Activated CD4-positive, alpha-beta T cell treated with anti-CD3 and anti-CD28 coated beads for 48 hours (primary cell): ENCODE data around the gene MOAP1.
"Not testable (repeated sequence)": the region's sequence is repeated elsewhere in the genome, so short reads cannot be mapped to it uniquely, and the experiment has no call there.

Source experiments
- DNase-seq: peaks from one replicate; pipeline ENCODE4 v3.0.0-alpha.2; 2020

The MOAP1 gene

DNA sequence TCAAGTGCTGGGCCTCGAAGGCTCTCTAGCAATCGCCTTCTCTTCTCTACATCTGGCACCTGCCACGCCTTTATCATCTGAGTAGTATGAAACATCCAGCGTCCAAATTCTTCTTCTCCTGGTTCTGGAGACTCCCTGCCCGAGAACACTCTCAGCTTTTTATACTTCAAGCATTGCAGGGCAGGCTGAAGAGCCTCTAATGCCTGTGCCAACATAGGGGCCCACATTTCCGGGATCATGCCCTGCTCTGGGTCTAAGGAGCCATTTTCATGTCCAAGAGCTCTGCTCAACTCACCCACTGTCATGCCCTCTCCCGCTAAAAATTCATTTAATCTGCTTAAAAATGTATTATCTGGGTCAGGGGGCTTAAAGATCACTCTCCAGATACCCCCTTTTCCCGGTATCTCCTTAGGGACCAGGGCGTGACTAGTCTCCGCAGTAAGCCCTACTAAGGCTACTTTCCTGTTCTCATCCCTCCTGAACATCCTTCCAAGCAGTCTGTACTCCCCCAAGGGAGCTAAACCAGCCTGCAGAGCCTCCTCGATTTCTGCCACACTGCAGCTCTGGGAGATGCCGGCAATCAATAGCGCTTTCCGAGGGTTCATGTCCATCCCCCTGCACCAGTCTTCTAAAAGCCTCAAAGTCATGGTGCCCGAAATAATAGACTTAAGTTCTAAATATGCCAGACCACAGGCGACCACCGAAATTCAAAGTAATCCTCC is 940 bp downstream of the MOAP1 start:
- DNase-seq: no peak

DNA sequence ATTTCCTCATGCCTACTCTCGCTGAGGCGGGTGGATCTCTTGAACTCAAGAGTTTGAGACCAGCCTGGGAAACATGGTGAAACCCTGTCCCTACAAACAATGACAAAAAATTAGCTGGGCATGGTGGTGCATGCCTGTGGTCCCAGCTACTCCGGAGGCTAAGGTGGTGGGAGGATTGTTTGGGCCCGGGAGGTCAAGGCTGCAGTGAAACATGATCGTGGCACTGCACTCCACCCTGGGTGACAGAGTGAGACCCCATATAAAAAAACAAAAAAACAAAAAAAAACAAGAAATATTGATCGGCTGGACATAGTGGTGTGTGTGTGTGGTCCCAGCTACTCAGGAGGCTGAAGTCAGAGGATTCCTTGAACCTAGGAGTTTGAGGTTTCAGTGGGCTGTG is 9.2 kb downstream of the MOAP1 start:
- no peak for DNase-seq

DNA sequence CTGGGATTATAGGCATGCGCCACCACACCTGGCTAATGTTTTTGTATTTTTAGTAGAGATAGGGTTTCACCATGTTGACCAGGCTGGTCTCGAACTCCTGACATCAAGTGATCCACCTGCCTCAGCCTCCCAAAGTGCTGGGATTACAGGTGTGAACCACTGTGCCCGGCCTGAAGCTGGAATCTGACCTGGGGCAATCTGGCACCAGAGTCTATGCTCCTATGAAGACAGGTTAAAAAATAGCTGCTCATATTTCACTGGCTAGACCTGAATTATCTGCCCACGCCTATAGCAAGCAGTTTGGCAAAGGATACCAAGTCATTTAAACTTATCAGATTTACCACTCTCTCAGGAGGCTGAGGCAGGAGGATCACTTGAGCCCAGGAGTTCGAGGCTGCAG is 10.0 kb downstream of the MOAP1 start:
- DNase-seq: not testable (repeated sequence)

DNA sequence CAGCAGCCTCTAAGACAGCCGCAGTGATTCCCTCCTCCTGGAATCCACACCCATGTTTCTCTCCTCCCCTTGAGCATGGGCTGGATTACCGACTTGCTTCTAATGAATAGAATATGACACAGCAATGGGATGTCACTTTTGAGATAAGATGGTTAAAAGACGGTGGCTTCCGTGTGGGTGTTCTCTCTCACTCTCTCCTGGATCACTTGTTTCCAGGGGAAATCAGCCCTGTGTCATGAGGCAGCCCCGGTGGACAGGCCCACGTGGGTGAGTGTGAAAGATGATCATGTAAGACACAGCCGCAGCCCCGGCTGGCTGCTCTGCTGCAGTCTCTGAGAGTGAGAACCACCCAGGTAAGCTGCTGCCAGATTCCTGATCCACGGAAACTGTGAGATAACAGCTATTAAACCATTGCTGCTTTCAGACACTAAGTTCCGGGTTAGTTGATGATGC is 10.7 kb downstream of the MOAP1 start:
- DNase-seq: peak; percentile 18

DNA sequence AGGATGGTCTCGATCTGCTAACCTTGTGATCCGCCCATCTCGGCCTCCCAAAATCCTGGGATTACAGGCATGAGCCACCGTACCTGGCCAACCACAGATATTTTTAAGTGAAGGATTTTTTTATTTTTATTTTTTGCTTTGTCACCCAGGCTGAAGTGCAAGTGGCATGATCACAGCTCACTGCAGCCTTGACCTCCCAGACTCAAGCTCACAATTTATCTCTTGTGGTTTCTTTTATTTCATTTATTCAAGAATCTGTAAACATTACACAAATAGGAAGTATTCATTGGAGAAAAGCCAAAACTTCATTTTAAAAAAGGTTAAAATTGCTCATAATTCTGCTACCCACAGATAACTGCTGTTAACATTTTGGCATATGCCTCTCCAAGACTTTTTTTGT is 13.3 kb downstream of the MOAP1 start:
- DNase-seq: no peak

DNA sequence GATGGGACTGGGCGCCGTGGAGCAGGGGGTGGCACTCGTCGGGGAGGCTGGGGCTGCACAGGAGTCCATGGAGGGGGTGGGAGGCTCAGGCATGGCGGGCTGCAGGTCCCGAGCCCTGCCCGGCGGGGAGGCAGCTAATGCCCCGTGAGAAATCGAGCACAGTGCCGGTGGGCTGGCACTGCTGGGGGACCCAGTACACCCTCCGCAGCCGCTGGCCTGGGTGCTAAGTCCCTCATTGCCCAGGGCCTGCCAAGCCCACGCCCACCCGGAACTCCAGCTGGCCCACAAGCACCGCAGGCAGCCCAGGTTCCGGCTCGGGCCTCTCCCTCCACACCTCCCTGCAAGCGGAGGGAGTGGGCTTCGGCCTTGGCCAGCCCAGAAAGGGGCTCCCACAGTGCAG is 14.6 kb downstream of the MOAP1 start:
- DNase-seq: not testable (repeated sequence)

DNA sequence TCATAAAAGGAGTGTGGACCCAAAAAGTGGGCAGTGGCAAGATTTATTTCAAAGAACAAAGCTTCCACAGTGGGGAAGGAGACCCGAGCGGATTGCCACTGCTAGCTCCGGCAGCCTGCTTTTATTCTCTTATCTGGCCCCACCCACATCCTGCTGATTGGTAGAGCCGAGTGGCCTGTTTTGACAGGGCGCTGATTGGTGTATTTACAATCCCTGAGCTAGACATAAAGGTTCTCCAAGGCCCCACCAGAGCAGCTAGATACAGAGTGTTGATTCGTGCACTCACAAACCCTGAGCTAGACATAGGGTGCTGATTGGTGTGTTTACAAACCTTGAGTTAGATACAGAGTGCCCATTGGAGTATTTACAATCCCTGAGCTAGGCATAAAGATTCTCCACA is 15.1 kb downstream of the MOAP1 start:
- not testable (repeated sequence) for DNase-seq

DNA sequence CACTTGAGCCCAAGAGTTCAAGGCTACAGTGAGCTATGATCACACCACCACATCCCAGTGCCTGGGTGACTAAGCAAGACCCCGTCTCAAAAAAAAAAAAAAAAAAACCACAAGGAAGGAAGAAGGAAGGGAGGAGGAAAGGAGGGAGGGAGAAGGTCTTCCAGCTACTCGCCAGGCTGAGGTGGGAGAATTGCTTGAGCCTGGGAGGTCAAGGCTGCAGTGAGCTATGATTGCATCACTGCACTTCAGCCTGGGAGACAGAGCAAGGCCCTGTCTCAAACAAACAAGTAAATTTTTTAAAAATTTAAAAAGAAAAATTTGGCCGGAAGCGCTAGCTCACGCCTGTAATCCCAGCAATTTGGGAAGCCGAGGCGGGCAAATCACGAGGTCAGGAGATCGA is 16.1 kb downstream of the MOAP1 start:
- not testable (repeated sequence) for DNase-seq

DNA sequence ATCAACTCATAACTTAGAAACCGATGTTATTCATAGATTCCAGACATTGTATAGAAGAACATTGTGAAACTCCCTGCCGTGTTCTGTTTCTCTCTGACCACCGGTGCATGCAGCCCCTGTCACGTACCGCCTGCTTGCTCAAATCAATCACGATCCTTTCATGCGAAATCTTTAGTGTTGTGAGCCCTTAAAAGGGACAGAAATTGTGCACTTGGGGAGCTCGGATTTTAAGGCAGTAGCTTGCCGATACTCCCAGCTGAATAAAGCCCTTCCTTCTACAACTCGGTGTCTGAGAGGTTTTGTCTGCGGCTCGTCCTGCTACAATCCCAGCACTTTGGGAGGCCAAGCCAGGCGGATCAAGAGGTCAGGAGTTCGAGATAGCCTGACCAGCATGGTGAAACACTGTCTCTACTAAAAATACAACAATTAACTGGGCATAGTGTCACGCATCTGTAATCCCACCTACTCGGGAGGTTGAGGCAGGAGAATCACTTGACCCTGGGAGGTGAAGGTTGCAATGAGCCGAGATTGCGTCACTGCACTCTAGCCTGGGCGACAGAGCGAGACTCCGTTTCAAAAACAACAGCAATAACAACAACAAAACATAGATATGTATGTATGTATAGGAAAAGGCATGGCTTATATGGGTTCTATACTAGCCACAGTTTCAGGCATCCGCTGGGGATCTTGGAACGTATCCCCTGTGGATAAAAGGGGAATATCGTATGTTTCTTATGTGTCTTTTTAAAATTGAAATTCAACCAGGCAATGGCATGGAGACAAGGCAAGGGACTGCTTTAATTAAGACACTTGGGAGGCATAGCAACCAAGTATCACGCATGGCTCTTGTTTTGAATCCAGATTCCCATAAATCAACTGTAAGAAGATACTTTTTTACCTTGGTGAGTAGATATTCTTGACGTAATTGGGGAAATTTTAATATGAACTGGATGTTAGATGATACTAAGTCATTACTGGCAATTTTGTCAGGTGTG is 19.1 kb downstream of the MOAP1 start:
- not testable (repeated sequence) for DNase-seq

DNA sequence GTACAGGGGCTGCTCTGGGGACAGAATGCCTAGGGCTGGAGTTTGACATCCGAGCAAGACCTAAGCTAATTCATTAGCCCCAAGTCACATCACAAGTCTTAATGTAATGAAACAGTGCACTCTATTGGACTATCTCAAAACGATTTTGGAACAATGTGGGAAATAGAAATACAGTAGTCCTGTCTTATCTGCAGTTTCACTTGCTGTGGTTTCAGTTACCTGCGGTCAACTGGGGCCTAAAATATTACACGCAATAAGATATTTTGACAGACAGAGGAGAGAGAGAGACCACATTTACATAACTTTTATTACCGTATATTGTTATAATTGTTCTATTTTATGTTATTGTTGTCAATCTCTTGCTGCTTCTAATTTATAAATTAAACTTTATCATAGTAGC is 21.1 kb downstream of the MOAP1 start:
- no peak for DNase-seq

DNA sequence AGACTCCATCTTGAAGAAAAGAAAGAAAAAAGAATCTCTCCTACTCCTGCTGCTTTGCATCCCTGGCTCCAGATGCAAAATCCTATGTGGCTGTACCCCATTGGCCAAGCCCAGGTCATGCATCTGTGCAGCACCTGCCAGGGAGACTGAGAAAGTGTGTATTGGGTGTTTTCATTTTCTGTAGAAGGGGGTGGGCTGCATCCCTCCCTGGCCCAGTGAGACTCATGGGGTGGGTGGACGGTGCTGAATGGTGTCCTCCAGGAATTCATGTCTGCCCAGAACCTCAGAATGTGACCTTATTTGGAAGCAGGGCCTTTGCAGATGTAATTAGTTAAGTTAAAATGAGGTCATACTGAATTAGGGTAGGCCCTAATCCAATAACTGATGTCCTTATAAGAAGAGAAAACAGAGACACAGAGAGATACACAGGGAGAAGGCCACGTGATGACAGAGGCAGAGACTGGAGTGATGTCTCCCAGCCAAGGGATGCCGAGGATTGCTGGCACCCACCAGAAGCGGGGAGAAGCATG is 23.2 kb downstream of the MOAP1 start:
- no peak for DNase-seq

DNA sequence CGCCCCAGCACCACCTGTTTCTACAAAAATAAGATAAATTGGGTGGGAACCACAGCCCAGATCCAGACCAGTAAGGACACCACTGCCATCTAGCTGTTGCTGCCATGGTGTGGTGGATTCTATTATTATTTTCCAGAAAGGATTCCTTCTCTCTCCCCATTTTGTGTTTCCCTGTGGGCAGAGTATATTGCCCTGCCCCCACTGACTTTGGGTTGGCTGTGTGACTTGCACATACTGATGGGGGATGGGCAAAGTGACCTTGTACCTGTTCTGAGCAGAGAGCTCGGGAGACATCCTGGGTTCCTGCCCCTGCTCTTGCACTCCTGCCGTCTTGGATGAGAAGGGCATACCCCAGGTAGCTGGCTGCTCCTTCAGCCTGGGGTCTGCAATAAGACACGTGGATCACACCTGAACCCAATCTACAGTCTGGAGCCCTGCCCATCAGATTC is 24.3 kb downstream of the MOAP1 start:
- no peak for DNase-seq

DNA sequence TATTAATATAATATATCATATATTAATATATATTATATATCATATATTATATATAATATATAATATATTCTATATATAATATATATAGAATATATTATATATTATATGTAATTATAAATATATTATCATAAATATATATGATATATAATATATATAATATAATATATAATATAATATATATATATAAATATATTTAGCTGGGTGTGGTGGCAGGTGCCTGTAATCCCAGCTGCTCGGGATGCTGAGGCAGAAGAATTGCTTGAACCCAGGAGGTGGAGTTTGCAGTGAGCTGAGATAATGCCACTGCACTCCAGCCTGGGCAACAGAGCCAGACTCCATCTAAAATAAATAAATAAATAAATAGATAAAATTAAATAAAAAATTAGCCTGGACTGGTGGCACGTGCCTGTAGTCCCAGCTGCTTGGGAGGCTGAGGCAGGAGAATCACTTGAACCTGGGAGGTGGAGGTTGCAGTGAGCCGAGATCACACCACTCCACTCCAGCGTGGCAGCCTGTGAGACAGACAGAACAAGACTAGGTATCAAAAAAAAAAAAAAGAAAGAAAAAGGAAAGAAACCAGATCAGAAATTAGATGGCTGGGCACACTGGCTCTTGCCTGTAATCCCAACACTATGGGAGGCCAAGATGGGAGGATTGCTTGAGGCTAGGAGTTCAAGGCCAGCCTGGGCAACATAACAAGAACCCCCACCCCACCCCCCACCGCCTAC is 24.9 kb downstream of the MOAP1 start:
- DNase-seq: not testable (repeated sequence)

DNA sequence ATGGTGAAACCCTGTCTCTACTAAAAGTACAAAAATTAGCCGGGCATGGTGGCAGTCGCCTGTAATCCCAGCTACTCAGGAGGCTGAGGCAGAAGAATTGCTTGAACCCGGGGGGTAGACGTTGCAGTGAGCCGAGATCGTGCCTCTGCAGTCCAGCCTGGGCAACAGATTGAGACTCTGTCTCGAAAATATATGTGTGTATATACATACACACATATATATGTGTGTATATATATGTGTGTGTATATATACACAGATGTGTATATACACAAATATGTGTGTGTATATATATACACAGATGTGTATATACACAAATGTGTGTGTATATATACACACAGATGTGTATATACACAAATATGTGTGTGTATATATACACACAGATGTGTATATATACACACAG is 26.3 kb downstream of the MOAP1 start:
- DNase-seq: not testable (repeated sequence)

DNA sequence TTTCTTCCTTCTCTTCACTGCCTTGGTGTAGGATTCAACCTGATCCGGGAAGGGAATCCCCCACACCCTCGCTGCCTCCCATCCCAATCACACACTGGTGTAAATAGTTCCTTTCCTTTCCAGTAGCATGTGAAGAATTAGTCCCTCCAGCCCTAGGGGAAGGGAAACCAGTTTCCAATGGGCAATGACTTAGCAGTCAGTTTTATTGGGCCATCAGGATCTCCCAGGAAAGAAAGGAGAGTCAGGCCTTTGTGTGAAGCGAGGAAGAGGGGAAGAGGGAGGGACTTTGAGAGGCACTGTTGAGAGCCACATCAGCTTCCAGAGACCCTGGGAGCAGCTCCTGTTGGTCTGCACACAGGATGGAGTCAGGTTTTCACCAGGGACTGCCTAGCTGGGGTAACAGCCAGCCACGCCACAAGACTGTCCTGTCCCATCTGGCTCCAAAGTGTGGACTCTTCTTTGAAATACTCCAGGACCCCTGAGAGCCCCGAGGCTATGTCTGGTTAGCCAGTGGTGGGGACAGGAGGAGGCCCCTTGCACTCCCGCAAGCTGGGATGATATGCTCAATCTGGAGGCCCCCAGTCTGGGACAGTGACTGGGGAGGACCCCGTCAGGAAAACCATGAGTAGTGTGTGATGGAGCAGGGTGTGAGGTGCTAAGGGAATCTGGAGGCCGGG is 27.9 kb downstream of the MOAP1 start:
- no peak for DNase-seq

DNA sequence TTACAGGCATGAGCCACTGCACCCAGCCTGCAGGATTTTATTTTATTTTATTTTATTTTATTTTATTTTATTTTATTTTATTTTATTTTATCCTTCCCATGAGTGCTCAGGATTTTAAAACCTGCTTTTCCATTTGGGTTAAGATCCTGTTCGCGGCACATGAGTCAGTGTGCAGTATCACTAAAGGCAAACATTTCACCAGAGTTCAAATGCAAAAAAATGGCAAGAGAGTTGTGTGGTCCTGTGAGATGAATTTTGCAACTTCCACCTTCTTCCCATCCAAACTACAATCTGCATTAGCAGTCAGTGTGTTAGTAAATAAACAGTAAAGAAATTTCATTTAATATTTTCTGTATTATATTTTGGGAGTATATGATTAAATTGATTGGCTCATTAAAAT is 29.0 kb downstream of the MOAP1 start:
- no peak for DNase-seq

DNA sequence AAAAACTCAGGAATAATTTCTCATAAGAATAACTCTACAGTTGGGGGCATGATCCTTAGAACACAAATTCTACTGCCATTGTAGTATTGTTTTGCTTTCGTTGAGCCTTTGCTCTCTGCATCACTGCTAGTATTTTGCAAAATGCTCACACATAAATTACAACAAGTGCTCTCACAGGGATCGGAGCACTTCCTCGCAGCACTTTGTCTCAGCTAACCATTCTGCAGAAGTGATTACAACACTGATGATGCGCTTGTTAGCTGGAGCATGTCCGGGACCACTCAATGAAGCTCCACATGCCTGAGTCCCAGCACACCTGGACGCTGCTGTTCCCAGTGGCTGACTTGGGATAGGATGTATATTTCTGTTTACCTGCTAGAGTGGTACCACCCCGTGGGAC is 31.6 kb downstream of the MOAP1 start:
- DNase-seq: no peak

DNA sequence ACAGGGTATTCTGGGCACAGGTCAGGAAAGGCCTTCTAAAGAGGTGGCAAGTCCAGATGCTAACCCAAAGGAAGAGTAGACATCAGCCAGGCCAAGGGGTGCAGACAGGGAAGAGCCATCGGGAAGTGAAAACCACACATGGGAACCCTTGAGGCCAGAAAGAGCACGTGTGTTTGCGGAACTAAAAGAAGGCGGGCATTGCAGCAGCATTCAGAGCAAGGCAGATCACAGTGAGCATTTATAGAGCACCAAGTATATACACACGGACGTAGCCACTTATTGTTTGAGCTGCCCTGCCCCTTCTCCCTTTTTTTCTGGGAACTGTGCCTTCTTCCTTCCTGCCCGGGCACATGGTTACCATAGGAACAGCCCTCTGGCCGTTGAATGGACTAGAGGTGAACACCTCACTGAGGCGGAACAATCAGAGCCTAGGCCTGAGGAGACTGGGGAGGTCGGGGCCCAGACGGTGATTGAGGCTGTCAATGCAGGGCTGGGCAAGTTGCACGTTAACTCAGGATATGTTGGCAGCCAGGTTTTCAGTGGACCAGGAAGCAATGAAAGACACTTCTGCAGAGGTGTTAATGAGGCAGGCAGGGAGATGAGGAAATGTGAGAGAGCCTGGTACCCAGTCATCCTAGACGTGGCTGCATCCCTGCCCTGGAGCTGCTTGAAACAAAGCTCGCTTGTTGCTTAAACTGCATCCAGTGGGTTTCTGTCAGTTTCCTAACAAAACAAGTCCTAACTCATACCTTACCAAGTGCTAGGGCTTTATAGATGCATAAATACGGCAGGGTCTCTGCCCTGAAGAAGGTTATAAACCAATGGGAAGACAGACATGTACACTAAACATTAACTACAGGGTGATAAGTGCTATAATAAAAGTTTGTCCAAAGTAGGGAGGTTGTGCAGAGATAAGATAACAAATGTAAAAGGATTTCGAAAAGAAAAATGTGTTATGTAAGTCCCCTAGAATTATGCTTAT is 34.2 kb downstream of the MOAP1 start:
- DNase-seq: no peak

DNA sequence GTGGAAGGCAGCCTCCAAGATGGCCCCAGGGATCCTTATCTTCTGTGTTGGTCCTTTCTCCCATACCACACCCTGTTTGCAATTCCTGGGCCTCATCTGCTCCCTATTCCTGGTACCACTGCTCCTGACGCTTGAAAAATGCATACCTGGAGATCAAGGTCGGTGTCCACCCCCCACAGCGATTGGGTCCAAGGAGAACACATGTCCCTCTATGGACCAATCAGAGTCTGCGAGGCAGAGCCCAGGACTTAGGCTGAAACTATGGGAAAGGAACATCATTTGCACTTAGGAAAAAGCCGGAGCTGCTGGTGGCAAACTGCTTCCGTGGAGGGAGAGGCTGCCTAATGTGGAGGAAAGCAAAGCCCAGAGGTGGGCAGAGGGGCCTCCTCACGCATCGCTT is 35.7 kb downstream of the MOAP1 start:
- no peak for DNase-seq

DNA sequence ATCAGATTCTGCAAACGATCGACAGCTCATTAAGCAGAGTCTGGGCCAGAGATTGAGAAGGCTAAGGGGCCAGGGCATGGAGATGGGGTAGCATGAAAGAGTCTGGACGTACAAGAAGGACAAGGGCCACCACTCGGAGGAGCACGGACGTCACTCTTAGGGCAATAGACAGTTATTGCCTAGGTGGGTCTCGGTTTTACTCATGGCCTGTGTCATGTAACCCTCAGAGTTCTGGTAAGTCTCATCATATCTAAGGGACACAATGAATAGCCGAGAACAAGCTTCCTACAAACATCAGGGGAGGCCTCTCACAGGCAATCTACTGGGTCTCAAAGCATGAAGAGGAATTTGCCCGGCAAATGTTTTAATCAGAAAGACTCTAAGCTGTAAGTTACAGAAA is 38.6 kb downstream of the MOAP1 start:
- DNase-seq: no peak
